HPDE6-E6E7 (cell line): Measurements from ENCODE around the gene ARHGAP27.
"Not testable (repeated sequence)": the region's sequence is repeated elsewhere in the genome, so short reads cannot be mapped to it uniquely, and the experiment has no call there.

ENCODE experiments used
- DNase-seq: peaks from one replicate; pipeline ENCODE4 v3.0.0; 2011; ENCODE audit warnings: missing footprints; ENCODE audit errors: extremely low spot score

ARHGAP27 gene, protein sequence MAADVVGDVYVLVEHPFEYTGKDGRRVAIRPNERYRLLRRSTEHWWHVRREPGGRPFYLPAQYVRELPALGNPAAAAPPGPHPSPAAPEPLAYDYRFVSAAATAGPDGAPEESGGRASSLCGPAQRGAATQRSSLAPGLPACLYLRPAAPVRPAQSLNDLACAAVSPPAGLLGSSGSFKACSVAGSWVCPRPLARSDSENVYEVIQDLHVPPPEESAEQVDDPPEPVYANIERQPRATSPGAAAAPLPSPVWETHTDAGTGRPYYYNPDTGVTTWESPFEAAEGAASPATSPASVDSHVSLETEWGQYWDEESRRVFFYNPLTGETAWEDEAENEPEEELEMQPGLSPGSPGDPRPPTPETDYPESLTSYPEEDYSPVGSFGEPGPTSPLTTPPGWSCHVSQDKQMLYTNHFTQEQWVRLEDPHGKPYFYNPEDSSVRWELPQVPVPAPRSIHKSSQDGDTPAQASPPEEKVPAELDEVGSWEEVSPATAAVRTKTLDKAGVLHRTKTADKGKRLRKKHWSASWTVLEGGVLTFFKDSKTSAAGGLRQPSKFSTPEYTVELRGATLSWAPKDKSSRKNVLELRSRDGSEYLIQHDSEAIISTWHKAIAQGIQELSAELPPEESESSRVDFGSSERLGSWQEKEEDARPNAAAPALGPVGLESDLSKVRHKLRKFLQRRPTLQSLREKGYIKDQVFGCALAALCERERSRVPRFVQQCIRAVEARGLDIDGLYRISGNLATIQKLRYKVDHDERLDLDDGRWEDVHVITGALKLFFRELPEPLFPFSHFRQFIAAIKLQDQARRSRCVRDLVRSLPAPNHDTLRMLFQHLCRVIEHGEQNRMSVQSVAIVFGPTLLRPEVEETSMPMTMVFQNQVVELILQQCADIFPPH

DNA sequence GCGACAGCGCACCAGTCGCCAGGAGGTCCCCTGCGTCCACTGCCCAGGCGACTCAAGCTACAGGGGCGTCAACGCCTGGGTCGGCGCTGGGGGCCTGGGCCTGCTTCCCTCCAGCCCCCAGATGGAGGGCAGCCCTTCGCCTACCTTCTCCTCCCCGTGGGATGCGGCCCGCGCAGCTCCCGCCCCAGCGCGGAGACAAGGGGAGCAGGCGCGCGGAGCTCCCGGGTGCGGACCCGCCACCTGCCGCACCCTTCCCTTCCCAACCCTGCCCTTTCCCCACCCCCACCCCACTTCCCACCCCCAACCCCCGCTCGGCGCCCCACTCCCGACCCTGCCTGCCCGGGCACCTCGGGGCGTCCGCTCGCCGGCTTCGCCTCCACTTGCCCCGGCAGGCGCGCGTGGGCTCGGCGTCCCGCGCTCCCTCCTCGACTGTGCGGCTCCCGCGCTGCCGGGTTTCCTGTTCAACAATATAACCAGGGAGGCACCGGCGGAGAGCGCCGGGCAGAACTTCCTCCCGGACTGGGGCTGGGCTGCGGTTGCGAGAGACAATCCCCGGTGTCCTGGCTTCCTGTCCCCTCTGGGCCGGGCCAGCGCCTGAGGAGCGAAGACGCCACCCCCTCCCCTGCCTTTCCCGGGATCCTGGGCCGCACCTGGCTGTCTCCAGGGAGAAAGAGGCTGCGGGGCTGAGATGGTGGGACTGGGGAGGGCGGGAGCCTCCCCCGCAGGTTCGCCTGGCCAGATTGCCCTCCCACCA lies at the start of gene ARHGAP27:
Gene ARHGAP27 (minus strand): TSS at position 466 of the 754 bp plus-strand sequence. CDS start 2,591 bp downstream, outside the sequence.
- DNase-seq = no peak

DNA sequence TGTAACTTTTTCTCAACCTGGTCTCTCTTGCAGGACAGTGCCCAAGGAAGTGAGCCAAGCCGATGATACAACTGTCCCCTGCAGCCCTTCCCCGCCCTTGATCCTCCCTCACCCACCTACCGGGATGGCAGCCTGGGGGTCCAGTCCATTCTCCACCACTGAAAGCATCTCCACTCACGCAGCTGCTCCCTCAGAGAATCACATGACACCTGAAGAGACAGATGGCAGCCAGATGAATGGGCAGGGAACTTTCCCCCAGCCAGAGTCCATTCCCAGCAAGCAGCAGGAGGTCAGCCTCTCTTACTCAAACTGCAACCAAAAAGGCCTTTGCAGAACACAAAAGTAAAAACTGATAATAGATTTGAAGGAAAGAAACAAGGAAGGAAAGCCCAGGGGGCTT lies 49.6 kb upstream of the ARHGAP27 start:
- DNase-seq = not testable (repeated sequence)

GRCh38 chr17:45475436-45475835 lies 42.8 kb upstream of the ARHGAP27 start:
- DNase-seq = not testable (repeated sequence)

DNA sequence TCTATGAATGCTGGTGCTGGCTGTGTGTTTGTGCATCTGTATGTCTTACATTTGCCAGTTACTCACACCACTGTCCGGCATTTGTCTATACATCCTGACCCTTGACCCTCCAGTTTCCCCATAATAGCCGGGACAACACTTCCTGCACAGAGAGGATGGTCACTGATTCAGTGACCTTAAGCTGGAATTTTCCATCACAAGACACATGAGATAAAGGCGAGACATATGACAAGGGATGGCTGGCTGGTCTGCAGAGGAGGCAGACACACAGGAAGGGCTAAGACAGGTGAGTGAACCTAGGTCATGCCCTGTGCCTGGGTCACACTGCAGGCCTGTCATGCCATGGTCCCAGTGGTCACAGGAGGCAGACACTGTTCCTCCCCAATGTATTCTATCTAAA lies 39.6 kb upstream of the ARHGAP27 start:
- DNase-seq = not testable (repeated sequence)

- not testable (repeated sequence) for DNase-seq
Measured at GRCh38 chr17:45469204-45469563, 36.5 kb upstream of the ARHGAP27 start.

DNA sequence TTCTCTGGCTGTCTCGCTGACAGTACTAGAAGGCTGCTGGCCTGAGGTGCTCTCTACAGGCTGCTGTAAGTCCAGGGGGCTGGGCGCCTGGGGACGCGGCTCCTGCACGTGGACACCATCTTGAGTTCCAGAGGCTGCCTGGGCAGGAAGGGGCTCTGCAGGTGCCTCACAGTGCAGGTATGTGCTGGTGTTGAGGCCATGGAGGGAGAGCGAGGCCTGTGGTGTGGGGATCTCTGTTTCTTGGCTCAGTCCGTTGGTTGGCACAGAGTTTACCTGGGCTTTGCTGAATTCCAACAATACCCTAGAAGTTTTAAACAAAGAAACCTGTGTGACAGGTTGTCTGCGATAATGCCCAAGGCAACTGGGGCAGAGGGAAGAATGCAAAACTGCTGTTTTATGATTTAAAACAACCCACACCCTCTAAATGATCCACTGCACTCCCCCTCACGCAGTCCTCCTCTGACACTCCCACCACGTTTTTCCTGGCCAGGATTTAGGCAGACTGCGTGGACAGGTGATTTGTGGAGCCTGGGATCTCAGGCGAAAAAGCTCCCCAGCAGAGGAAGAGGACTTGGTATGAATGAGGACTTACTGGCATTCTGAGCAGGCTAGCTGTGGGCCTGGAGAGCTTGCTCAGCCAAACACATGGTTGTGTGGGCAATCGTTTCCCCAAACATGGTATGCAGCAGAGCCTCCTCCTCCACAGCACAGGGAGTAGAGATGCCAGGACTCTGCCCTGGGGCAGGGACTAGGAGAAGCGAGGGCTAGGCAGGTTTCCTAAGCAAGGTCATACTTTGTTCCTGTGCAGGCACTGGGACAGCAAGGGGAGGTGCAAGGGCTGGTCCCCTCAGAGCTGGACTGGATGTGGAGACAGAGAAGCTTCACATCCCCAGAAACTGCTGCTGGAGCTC lies 35.9 kb upstream of the ARHGAP27 start:
- DNase-seq = not testable (repeated sequence)

DNA sequence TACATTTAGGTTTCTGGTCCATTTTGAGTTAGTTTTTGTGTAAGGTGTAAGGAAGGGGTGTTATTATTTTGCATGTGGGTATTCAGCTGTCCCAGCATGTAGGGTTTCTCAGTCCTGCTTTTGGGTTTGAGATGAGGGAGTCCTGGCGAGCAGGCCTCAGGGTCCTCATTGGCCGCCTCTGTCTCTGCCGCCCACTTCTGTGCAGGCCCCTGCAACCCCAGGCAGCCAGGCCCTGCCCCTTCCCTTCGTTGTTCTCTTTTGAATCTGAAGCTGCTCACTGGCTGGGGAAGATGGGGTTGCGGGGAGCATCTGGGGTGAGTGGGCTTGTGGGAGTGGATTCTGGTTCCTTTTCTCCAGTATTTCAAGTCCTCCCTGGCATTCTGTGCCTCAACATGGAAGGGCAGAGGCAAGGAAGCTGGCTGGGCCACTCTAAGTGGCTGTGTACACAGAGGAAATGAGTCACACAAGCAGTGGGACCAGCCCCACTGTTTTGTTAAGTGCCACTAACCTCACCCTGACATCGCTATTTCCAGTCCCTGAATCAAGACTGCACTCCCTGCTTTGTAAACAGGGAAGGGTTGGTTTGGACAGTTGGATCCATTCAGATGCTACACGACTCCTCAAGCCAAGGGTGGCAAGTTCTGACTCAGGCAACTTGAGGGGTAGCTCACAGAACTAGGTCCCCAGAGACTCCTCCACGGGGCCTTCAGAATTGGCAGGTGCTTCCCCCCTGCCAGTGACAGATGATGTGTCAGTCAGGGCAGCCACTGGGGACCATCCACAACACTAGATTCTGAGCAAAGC lies 29.1 kb upstream of the ARHGAP27 start:
- DNase-seq = not testable (repeated sequence)

GRCh38 chr17:45460422-45460821 lies 27.8 kb upstream of the ARHGAP27 start:
- not testable (repeated sequence) for DNase-seq

DNA sequence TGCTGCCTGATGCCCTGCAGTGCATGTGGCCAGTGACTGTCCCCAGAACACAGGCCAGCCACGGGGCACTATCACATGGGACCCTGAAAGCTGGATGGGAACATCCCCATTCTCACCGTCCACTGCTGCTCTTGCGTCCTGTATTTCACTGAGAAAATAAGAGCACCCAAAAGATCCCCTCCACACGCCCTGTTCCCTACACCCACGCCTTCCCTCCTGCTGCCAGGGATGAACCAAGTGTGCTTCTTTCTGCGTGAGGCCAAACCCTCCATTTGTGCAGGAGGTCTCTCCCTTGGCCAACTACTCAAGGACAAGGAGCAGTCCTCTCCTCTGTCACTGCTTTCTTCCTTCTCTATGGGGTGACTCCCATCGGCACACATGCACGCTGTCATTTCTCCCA lies 21.7 kb upstream of the ARHGAP27 start:
- DNase-seq = not testable (repeated sequence)

DNA sequence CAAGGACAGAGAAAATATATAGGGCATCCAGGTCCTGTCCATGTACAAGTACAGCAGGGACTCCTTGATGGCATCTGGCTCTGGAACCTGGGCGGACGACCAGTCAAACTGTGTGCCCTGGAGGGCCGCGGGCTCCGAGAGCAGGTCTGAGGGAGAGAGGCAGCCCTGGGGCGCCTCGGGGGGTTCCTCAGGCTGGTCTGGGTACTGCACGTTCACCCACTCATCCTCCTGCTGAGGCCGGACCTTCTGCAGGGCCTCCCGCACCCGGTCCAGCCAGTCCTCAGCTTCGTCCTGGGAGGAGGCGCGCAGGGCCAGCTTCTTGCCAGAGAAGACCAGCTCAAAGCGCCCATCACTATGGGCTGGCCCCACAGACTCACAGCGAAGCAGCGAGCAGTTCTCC lies 21.1 kb upstream of the ARHGAP27 start:
- DNase-seq = not testable (repeated sequence)

DNA sequence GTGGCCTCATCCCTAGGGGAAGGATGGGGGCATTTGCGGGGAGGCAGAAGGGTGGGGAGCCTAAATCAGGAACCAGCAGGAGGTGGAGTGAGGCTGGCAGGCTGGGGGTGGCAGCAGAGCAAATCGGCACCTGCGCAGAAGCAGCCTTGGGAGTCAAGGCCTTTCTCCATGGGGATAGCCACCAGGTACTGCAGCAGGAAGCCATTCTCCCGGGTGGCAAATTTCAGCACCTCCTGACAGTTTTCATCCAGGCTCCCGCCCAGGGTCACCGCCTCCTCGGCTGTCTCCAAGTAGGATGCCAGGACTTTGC lies 20.5 kb upstream of the ARHGAP27 start:
- not testable (repeated sequence) for DNase-seq

- not testable (repeated sequence) for DNase-seq
Measured at GRCh38 chr17:45452329-45453224, 19.9 kb upstream of the ARHGAP27 start.

- not testable (repeated sequence) for DNase-seq
Measured at GRCh38 chr17:45451660-45452059, 19.0 kb upstream of the ARHGAP27 start.

GRCh38 chr17:45451131-45451530 lies 18.5 kb upstream of the ARHGAP27 start:
- no peak for DNase-seq

- DNase-seq = not testable (repeated sequence)
Measured at GRCh38 chr17:45449708-45450329, 17.1 kb upstream of the ARHGAP27 start.

- not testable (repeated sequence) for DNase-seq
Measured at GRCh38 chr17:45449260-45449659, 16.6 kb upstream of the ARHGAP27 start.

- DNase-seq = not testable (repeated sequence)
Measured at GRCh38 chr17:45448483-45448882, 15.8 kb upstream of the ARHGAP27 start.

DNA sequence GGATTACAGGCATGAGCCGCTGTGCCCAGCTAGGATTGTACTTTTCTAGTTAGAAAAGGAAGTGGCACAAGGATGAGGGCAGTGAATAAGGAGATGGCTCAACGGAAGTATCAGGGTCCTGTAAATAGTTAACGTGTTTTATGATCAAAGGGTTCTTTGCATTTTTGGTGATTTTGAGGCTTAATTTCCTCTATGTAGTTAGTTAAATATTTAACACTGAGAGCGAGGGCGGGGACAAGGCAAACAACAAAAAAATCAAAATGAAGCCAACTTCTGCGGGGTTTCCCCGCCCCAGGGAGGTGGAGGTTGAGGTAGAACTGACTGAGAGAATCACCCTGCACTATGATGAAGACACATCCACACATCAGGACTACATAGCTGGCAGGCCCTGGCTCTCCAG lies 15.4 kb upstream of the ARHGAP27 start:
- not testable (repeated sequence) for DNase-seq
